HepG2 (cell line): ENCODE data around the gene CDC14B. TPM values are rescaled to one million over a fixed set of nuclear protein-coding genes. Genes with fewer than 3 reads are reported as not detected.

Experiments used
- ATAC-seq: fragments of 200-7000 bp; cut with Tn5 transposase; 3 replicates; pipeline ENCODE4 v1.9.1; 2020; ENCODE audit warnings: mild to moderate bottlenecking, moderate library complexity
- Bru-seq: library from RNA; stranded (reverse); fragments of 400-500 nt; gene quantifications from one replicate; lab custom pipeline; 2021; lab: Mats Ljungman, UMichigan
- BruChase-seq, 2 experiments: library from RNA; stranded (reverse); fragments of 400-500 nt; gene quantifications; one replicate each; lab custom pipeline; 2021; lab: Mats Ljungman, UMichigan
- BruUV-seq: library from RNA; stranded (reverse); fragments of 400-500 nt; replicated peaks from 2 replicates; lab custom pipeline; 2021; lab: Mats Ljungman, UMichigan
- CTCF ChIA-PET: fragments of 300-600 bp; formaldehyde crosslinking; extraction: SDS; loops from one replicate; lab custom pipeline; 2021; ENCODE audit warnings: low total read pairs, inconsistent platforms, low intra/inter-chr PET ratio; lab: Yijun Ruan, JAX
- POLR2A ChIA-PET: fragments of 350-600 bp; sonication (Branson Sonifier 250); formaldehyde crosslinking; loops from one replicate; lab custom pipeline; 2020; ENCODE audit warnings: antibody characterized with exemption, inconsistent platforms; lab: Yijun Ruan, JAX
- DNase-seq: peaks from one replicate; pipeline ENCODE4 v3.0.0-alpha.2; 2015; ENCODE audit warnings: low spot score
- FAIRE-seq: peaks from 3 replicates; lab custom pipeline; 2011; peaks lifted over from hg19 to GRCh38; lab: Jason Lieb, UNC
- H2AFZ ChIP-seq: one replicate; pipeline ENCODE4 v1.6.1; 2011; ENCODE audit warnings: low read length, inconsistent platforms
- H3K27ac ChIP-seq: fragments of 300-600 bp; 3 replicates; pipeline ENCODE4 v1.8.0; 2011; ENCODE audit warnings: mixed run types, mild to moderate bottlenecking, mixed read lengths, low read length, inconsistent platforms; ENCODE audit not compliant: insufficient read depth; ENCODE audit errors: extremely low read length
- H3K27me3 ChIP-seq, 2 experiments: fragments of 200-600 bp in 1 of 2; 2 replicates in 1 of 2; 3 replicates in 1 of 2; pipeline versions ENCODE4 v1.6.0 to v1.8.0; 2011; ENCODE audit warnings: low read length in 2 of 2, mild to moderate bottlenecking in 2 of 2, moderate library complexity in 2 of 2, inconsistent platforms in 1 of 2; ENCODE audit not compliant: insufficient read depth in 2 of 2, control insufficient read depth in 1 of 2
- H3K36me3 ChIP-seq, 2 experiments: fragments of 200-600 bp in 1 of 2; replicated peaks in 1 of 2; 2 replicates in 1 of 2; 3 replicates in 1 of 2; pipeline versions ENCODE4 v1.5.1 to v1.8.0; 2011; ENCODE audit warnings: low read length in 2 of 2, inconsistent platforms in 1 of 2; ENCODE audit not compliant: insufficient read depth in 2 of 2, control insufficient read depth in 1 of 2
- H3K4me1 ChIP-seq: 2 replicates; pipeline ENCODE4 v1.5.1; 2012; ENCODE audit warnings: low read length, inconsistent platforms; ENCODE audit not compliant: insufficient read depth
- H3K4me2 ChIP-seq: 2 replicates; pipeline ENCODE4 v1.6.0; 2011; ENCODE audit warnings: low read depth, low read length, inconsistent platforms
- H3K4me3 ChIP-seq, 3 experiments: fragments of 200-600 bp in 1 of 3; sonication (generic), shearing (Covaris generic) in 1 of 3; replicated peaks in 1 of 3; 2 replicates each; pipeline ENCODE4 v1.5.1; 2011 to 2016; ENCODE audit warnings: low read length in 3 of 3, inconsistent platforms in 2 of 3, low read depth in 2 of 3, mild to moderate bottlenecking in 2 of 3, control low read depth in 1 of 3, mixed read lengths in 1 of 3; ENCODE audit not compliant: insufficient read depth in 1 of 3
- H3K79me2 ChIP-seq: one replicate; pipeline ENCODE4 v1.6.1; 2011; ENCODE audit warnings: low read length, inconsistent platforms; ENCODE audit not compliant: insufficient read depth
- H3K9ac ChIP-seq: 2 replicates; pipeline ENCODE4 v1.6.0; 2011; ENCODE audit warnings: mild to moderate bottlenecking, low read depth, low read length, inconsistent platforms; ENCODE audit not compliant: insufficient read depth
- H3K9me3 ChIP-seq: 2 replicates; pipeline ENCODE4 v1.5.1; 2012; ENCODE audit warnings: mild to moderate bottlenecking, low read length
- H4K20me1 ChIP-seq: 2 replicates; pipeline ENCODE4 v1.6.0; 2011; ENCODE audit warnings: inconsistent platforms, mild to moderate bottlenecking, low read length, moderate library complexity; ENCODE audit not compliant: insufficient read depth
- ADNP ChIP-seq: sonication (generic); formaldehyde crosslinking; IDR thresholded peaks from 2 replicates; pipeline ENCODE4 v1.4.0; 2020; ENCODE audit warnings: missing genetic modification reagents
- CENPT ChIP-seq: sonication (generic); formaldehyde crosslinking; IDR thresholded peaks from 2 replicates; pipeline ENCODE4 v1.8.0; 2022; ENCODE audit warnings: low read depth, mild to moderate bottlenecking, moderate library complexity, missing genetic modification reagents
- GATAD1 ChIP-seq: IDR thresholded peaks from 2 replicates; pipeline ENCODE4 v1.6.1; 2016; ENCODE audit warnings: missing genetic modification reagents, missing compliant biosample characterization
- GTF3A ChIP-seq: sonication (generic); formaldehyde crosslinking; conservative IDR thresholded peaks from 2 replicates; pipeline ENCODE4 v1.4.0; 2020; ENCODE audit warnings: mild to moderate bottlenecking, missing genetic modification reagents
- NFYB ChIP-seq: sonication (generic); formaldehyde crosslinking; IDR thresholded peaks from 2 replicates; pipeline ENCODE4 v1.4.0; 2020; ENCODE audit warnings: missing genetic modification reagents
- PAF1 ChIP-seq: IDR thresholded peaks from 2 replicates; pipeline ENCODE4 v1.6.1; 2016; ENCODE audit warnings: missing genetic modification reagents, missing compliant biosample characterization
- POLR2G ChIP-seq: fragments of 200-400 bp; formaldehyde crosslinking; IDR thresholded peaks from 2 replicates; pipeline ENCODE4 v1.6.1; 2018; ENCODE audit warnings: mild to moderate bottlenecking, low read depth, low read length, moderate library complexity
- RAD21 ChIP-seq: fragments of 450-650 bp; formaldehyde crosslinking; IDR thresholded peaks from 2 replicates; pipeline ENCODE4 v1.5.0; 2020; ENCODE audit warnings: mild to moderate bottlenecking
- RBFOX2 ChIP-seq: fragments of 200-400 bp; formaldehyde crosslinking; IDR thresholded peaks from 2 replicates; pipeline ENCODE4 v1.6.1; 2017; ENCODE audit warnings: low read depth, mild to moderate bottlenecking, low read length
- SP1 ChIP-seq, 2 experiments: fragments of 450-650 bp in 1 of 2; sonication (generic) in 1 of 2; formaldehyde crosslinking in 1 of 2; IDR thresholded peaks; 2 replicates each; pipeline versions ENCODE4 v1.4.0 to v1.6.1; 2016 to 2020; ENCODE audit warnings: missing genetic modification reagents in 1 of 2
- SPEN ChIP-seq: sonication (generic); formaldehyde crosslinking; IDR thresholded peaks from 2 replicates; pipeline ENCODE4 v1.5.1; 2020; ENCODE audit warnings: low read depth, mild to moderate bottlenecking, missing genetic modification reagents
- ZBTB26 ChIP-seq: IDR thresholded peaks from 2 replicates; pipeline ENCODE4 v1.6.1; 2016; ENCODE audit warnings: missing compliant biosample characterization, missing genetic modification reagents, borderline replicate concordance
- ZNF3 ChIP-seq: IDR thresholded peaks from 2 replicates; pipeline ENCODE4 v1.7.0; 2017; ENCODE audit warnings: inconsistent platforms
- ZNF530 ChIP-seq: sonication (generic); formaldehyde crosslinking; IDR thresholded peaks from 2 replicates; pipeline ENCODE4 v1.5.0; 2020; ENCODE audit warnings: low read depth, mild to moderate bottlenecking, missing genetic modification reagents
- ZNF562 ChIP-seq: sonication (generic); formaldehyde crosslinking; IDR thresholded peaks from 2 replicates; pipeline ENCODE4 v1.8.0; 2022; ENCODE audit warnings: missing genetic modification reagents, borderline replicate concordance
- ZNF773 ChIP-seq: sonication (generic); formaldehyde crosslinking; IDR thresholded peaks from 2 replicates; pipeline ENCODE4 v1.4.0; 2020; ENCODE audit warnings: missing genetic modification reagents, borderline replicate concordance
- WGBS: methylation state at CpG from one replicate; pipeline ENCODE4 v1.1.6; 2017; ENCODE audit warnings: low lambda C conversion rate; 5-methylcytosine and 5-hydroxymethylcytosine counted together
- in situ Hi-C: cut with HindIII; loops from 2 replicates; pipeline ENCODE4 v1.10.0; 2017; ENCODE audit warnings: low pct_unique_long_range_greater_than_20kb; ENCODE audit not compliant: extremely low pct_ligation_motif_present
- intact Hi-C: fragments of 100-400 bp; cut with micrococcal nuclease; formaldehyde crosslinking; loops from one replicate; pipeline ENCODE4 v1.10.0; 2022; ENCODE audit not compliant: unreplicated experiment
- long read RNA-seq, 2 experiments: library from RNA in 1 of 2; library from polyadenylated mRNA in 1 of 2; stranded (forward) in 1 of 2; unstranded in 1 of 2; transcript quantifications; one replicate each; pipeline ENCODE4 v2.0.0, GENCODE V29; 2019 to 2022
- polyA minus RNA-seq, 3 experiments: library from RNA; depleted of rRNA, polyadenylated mRNA; stranded (reverse); fragments of >200 nt; gene quantifications; 2 replicates each; pipeline ENCODE4 v1.2.3, GENCODE V29; 2011; ENCODE audit warnings: low replicate concordance in 1 of 3
- polyA plus RNA-seq, 8 experiments: library from polyadenylated mRNA; depleted of rRNA in 3 of 8; stranded (reverse) in 7 of 8; unstranded in 1 of 8; fragments of >200 nt; fragmentation: Illumina TruSeq in 4 of 8; extraction: Trizol in 4 of 8; gene quantifications; 2 replicates each; pipeline versions ENCODE4 v1.2.1 to v1.2.3, GENCODE V29; 2011 to 2016; ENCODE audit warnings: low read depth in 4 of 8, missing spikeins in 1 of 8, mixed read lengths in 1 of 8; ENCODE audit not compliant: insufficient read depth in 1 of 8
- total RNA-seq, 5 experiments: library from RNA; depleted of rRNA; stranded (reverse); fragments of >200 nt; fragmentation: Illumina TruSeq; extraction: Trizol; gene quantifications; 2 replicates each; pipeline ENCODE4 v1.2.3, GENCODE V29; 2016; ENCODE audit warnings: low read depth in 1 of 5
- TF ChIP-seq, protein P1 (sequence below): fragments of 450-650 bp; IDR thresholded peaks from 2 replicates; pipeline ENCODE4 v1.6.1; 2016

The CDC14B gene
- 33.3 and 37.7 TPM in 2 replicates for total RNA-seq (2016; rRNA removed; fragmentation: Illumina TruSeq; extraction: Trizol)
- 115 and 135 TPM in 2 replicates for total RNA-seq (2016; cell fraction: cytosol; rRNA removed; fragmentation: Illumina TruSeq; extraction: Trizol; ENCODE audit: low read depth)
- 32.0 TPM in 2 replicates for total RNA-seq (2016; cell fraction: insoluble cytoplasmic fraction; rRNA removed; fragmentation: Illumina TruSeq; extraction: Trizol)
- 92.9 and 108 TPM in 2 replicates for total RNA-seq (2016; cell fraction: membrane; rRNA removed; fragmentation: Illumina TruSeq; extraction: Trizol)
- total RNA-seq (2016; cell fraction: nucleus; rRNA removed; fragmentation: Illumina TruSeq; extraction: Trizol): 28.9 and 39.6 TPM in 2 replicates
- 18.2 and 25.8 TPM in 2 replicates for polyA plus RNA-seq (2011; rRNA removed)
- 17.4 and 18.7 TPM in 2 replicates for polyA plus RNA-seq (2011; cell fraction: cytosol; rRNA removed)
- polyA plus RNA-seq (2011; cell fraction: nucleus; rRNA removed): 25.0 and 28.4 TPM in 2 replicates
- polyA plus RNA-seq (2012): 29.7 and 39.7 TPM in 2 replicates
- polyA plus RNA-seq (2016; cell fraction: cytosol; fragmentation: Illumina TruSeq; extraction: Trizol; ENCODE audit: low read depth): 4.4 and 5.1 TPM in 2 replicates
- polyA plus RNA-seq (2016; cell fraction: insoluble cytoplasmic fraction; fragmentation: Illumina TruSeq; extraction: Trizol; ENCODE audit: low read depth): 24.1 and 26.7 TPM in 2 replicates
- polyA plus RNA-seq (2016; cell fraction: membrane; fragmentation: Illumina TruSeq; extraction: Trizol; ENCODE audit: low read depth): 12.9 and 13.7 TPM in 2 replicates
- polyA plus RNA-seq (2016; cell fraction: nucleus; fragmentation: Illumina TruSeq; extraction: Trizol; ENCODE audit: insufficient read depth, low read depth): 32.8 and 35.5 TPM in 2 replicates
- 15.3 and 46.1 TPM in 2 replicates for polyA minus RNA-seq (2011; rRNA and poly(A)+ RNA removed; ENCODE audit: low replicate concordance)
- 36.8 and 41.4 TPM in 2 replicates for polyA minus RNA-seq (2011; cell fraction: cytosol; rRNA and poly(A)+ RNA removed)
- 47.4 and 54.7 TPM in 2 replicates for polyA minus RNA-seq (2011; cell fraction: nucleus; rRNA and poly(A)+ RNA removed)
- percentile 78 among the genes with signal in this experiment for Bru-seq, nascent RNA
- percentile 86 among the genes with signal in this experiment for BruChase-seq, experiment 1, labeled RNA remaining after a 6-hour chase
- BruChase-seq, experiment 2, labeled RNA remaining after a 2-hour chase: percentile 87 among the genes with signal in this experiment
- long read RNA-seq, experiment 1, partial matches to known transcripts: 1 of 10 reads
- long read RNA-seq, experiment 1, other reads (novel, unspliced or antisense): 8 of 10 reads
- long read RNA-seq, experiment 2, full-length matches to known transcripts: 2 of 23 reads
- long read RNA-seq, experiment 2, partial matches to known transcripts: 5 of 23 reads
- long read RNA-seq, experiment 2, other reads (novel, unspliced or antisense): 16 of 23 reads

- POLR2A ChIA-PET: interaction anchor here (1.0 to 3.9 kb wide), 3 partner anchors 12 to 53 kb away, joined by 3 to 21 read pairs (median 4); no protein-coding TSS in a partner anchor
- in situ Hi-C loops: no loop called here
- TF ChIP-seq, protein P1, sequence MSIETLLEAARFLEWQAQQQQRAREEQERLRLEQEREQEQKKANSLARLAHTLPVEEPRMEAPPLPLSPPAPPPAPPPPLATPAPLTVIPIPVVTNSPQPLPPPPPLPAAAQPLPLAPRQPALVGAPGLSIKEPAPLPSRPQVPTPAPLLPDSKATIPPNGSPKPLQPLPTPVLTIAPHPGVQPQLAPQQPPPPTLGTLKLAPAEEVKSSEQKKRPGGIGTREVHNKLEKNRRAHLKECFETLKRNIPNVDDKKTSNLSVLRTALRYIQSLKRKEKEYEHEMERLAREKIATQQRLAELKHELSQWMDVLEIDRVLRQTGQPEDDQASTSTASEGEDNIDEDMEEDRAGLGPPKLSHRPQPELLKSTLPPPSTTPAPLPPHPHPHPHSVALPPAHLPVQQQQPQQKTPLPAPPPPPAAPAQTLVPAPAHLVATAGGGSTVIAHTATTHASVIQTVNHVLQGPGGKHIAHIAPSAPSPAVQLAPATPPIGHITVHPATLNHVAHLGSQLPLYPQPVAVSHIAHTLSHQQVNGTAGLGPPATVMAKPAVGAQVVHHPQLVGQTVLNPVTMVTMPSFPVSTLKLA: no peak
- TF ChIP-seq NFYB (CRISPR knock-in tag): peak; percentile 94
- no peak for TF ChIP-seq PAF1
- no peak for TF ChIP-seq ZNF530 (CRISPR knock-in tag)
- peak; percentile 71; the same call in 1 of the 2 replicates for TF ChIP-seq ZNF773 (CRISPR knock-in tag)
- no peak for TF ChIP-seq CENPT (CRISPR knock-in tag)
- TF ChIP-seq ZBTB26 (CRISPR knock-in tag): no peak
- TF ChIP-seq POLR2G: peak; percentile 62
- TF ChIP-seq ZNF3: no peak
- no peak for TF ChIP-seq GTF3A (CRISPR knock-in tag)
- TF ChIP-seq ZNF562 (CRISPR knock-in tag): no peak
- no peak for TF ChIP-seq SP1 (IDR thresholded peaks at IDR 0.05)
- TF ChIP-seq SP1 (CRISPR knock-in tag; IDR thresholded peaks at IDR 0.05): no peak
- TF ChIP-seq SPEN (CRISPR knock-in tag): no peak
- TF ChIP-seq RAD21 (CRISPR knock-in tag): peak; percentile 25; the same call in 1 of the 2 replicates
- TF ChIP-seq ADNP (CRISPR knock-in tag): no peak
- peak; percentile 45; the same call in 1 of the 2 replicates for TF ChIP-seq GATAD1 (CRISPR knock-in tag)
- TF ChIP-seq RBFOX2: peak; percentile 58; the same call in 1 of the 2 replicates
Observed at GRCh38 chr9:96619491-96620180, at the start of gene CDC14B. CDC14B (minus strand) TSS chr9:96619843; CDS start chr9:96619378, 465 bp downstream.

More at GRCh38 chr9:96619491-96620180, at the start of gene CDC14B:
- Histone ChIP-seq H2AFZ (peak within 1 kb of the TSS; percentile 79), H3K27ac (peak within 1 kb of the TSS; percentile 65), H3K27me3 (no peaks in the 10 kb centered on the region; a peak in 1 of 5 replicates), H3K4me3 (peak within 1 kb of the TSS; percentile 85 to 89 (median 87)), H3K79me2 (peaks cover 42% of the 10 kb centered on the region), H3K9me3 (no peaks in the 10 kb centered on the region), H4K20me1 (peaks cover 26% of the 10 kb centered on the region), H3K9ac (peak within 1 kb of the TSS; percentile 83), H3K36me3 (no peaks in the 10 kb centered on the region), H3K4me1 (peaks cover 37% of the 10 kb centered on the region), H3K4me2 (peak within 1 kb of the TSS; percentile 82)
- WGBS: 0% methylated on average over 5 of the region's 66 CpGs
- no TSS peak for BruUV-seq
- ATAC-seq (peak; percentile 74), FAIRE-seq (peak; percentile 79), DNase-seq (peak; percentile 92)
- intact Hi-C loops: loop anchor here (2.0 to 5.0 kb wide), 3 partner anchors 33 to 167 kb away; partner anchors contain the start of gene HABP4
- CTCF ChIA-PET: no interaction called here
